CD4-positive, alpha-beta T cell treated with Interleukin-17A for 1 hour (primary cell): ENCODE data around the gene CXCL11.
A peak's percentile ranks its signal among the peaks of the same experiment; 100 is the strongest.
"Not testable (repeated sequence)": the region's sequence is repeated elsewhere in the genome, so short reads cannot be mapped to it uniquely, and the experiment has no call there.

Experiments used
- DNase-seq: peaks from one replicate; pipeline ENCODE4 v3.0.0-alpha.2; 2020

Gene CXCL11

DNA sequence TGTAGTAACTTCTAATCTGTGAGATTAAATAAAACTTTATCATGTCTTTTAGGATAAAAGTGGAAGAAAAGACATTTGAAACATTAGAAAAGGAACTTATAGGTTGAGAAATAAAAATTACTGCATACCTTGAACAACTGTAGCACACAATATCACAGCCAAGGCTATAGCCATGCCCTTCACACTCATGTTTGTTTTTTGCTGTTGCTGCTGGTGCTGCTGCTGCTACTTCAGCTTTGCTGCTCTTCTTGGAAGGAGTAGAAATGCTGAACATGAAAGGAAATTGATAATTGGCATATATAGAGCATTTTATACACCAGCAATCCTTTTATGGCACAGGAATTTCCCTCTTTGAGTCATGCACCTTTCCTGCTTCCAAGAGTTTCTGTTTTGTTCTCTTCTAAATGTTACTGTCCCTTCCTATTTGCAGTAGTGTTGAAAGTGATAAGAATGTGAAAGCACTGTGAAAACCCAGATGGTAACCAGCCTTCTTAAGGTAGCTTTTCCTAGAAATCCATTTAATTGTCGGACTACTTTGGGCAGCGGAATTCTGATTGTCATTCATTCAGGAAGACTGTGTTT is at the start of gene CXCL11:
CXCL11 (minus strand) TSS at position 272 of the 582 bp plus-strand sequence; CDS start at position 189, 83 bp downstream.
- no peak for DNase-seq

GRCh38 chr4:76084542-76084941 is 48.7 kb upstream of the CXCL11 start:
- DNase-seq = no peak

DNA sequence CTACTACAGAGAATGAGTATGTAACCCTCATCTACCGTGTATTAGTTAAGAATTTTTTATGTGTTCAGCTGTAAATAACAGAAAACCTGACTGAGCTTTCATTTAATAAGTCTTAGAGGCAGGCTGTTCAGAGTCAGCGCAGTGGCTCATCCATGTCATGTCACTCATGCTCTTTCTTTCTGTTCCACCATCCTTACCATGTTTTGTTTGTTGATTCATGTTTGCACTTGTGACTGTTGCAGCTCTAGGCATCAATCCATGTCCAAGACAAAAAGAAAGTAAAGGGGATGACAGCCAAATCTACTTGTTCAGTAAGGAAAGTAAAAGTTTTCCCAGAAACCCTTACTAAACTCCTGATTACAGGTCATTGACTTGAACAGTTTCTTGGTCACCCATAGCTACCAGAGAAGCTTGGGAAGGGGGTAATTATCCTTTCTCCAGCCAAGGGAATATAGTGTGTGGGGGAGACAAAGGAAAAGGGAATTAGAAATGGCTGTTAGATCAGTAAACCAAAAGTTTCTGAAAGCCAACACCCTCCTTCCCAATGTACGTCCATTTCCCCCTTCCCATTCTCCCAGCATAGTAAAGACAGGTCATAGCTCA is 47.6 kb upstream of the CXCL11 start:
- no peak for DNase-seq

GRCh38 chr4:76078033-76078613 is 42.3 kb upstream of the CXCL11 start:
- DNase-seq = no peak

- no peak for DNase-seq
Measured at GRCh38 chr4:76074993-76075600, 39.2 kb upstream of the CXCL11 start.

DNA sequence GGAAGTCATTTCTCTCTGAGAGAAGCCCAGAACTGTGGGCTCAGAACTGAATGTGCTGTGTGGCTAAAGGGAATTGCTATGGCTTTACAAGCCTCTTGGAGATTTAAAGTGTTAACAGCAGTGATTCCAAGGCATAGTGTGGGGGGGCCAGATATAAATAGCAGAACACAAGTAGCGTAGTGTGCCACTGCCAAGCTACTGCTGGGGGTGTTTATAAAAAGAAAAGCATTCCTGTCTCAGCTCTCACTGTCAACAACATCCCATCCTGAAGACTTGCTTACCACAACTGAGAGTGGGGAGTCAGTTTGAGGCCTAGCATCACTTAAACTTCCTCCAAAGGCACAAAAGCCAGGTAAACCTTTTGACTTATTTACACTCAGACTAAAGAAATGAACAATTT is 38.6 kb upstream of the CXCL11 start, which contains the start of gene ART3:
ART3 (plus strand) TSS at position 242 of the 400 bp plus-strand sequence. CDS start 1,181 bp downstream, outside the sequence.
- DNase-seq = no peak

DNA sequence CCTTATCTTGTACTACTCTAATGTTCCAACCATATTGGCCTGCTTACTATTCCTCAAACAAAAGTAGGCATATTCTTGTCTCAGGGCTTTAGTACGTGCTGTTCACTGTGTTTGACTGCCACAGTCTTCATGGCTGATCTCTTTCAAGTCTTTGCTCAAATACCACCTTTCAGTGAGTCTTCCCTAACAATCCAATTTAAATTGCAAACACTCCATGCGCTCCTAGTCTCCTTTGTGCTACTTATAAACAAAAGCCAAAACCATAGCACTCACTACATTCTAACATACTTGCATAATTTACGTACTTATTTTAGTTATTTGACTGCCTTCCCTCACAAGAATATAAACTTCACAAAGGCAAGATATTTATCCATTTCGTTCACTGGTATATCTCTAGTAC is 36.9 kb upstream of the CXCL11 start:
- DNase-seq = no peak

DNA sequence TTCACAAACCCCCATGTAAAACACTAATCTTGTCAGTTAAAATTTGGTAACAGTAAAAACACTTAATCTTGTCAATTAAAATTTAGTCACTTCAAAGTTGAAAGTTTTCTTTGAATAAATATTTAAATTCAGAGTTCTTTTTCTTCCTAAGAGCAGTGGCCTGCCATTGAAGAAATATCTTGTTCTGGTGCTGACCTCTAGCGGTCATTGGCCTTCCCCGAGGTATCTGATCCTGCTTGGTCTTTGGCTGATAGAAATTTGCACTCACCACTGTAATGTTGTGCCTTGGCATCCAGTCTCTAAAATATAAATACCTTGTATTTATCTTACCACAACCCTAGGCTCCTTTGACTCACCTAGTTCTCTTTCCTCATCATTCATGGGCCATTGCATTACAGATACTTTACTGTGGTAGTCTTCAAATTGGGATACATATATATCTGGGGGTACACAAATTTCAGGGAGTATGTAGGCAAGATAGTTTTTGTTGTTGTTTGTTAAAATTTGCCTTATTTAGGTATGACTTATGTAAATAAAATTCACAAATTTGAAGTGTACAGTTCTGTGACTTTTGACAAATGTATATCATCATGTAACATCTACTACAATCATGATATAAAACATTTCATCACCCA is 31.9 kb upstream of the CXCL11 start:
- peak; percentile 76 for DNase-seq

DNA sequence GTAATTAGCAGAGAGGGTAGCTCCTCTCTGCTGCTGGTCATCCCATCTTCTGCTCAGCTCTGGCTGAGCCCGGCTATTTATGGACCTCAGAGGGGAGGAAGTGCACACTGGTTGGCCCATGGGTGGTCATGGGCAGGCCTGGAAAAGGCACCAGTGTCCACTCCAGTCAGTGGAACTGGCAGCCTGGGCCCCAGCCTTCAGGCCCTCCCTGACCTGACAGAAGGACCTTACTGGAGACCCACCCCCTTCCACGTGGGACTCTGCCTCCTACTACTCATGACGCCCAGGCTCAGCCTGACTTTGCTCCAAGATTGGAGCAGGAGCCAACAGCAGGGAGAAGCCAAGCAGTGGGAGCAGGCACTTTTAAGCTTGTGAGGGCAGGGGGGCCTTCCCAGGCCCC is 30.7 kb upstream of the CXCL11 start:
- no peak for DNase-seq

- DNase-seq = no peak
Measured at GRCh38 chr4:76061982-76062381, 26.1 kb upstream of the CXCL11 start.

DNA sequence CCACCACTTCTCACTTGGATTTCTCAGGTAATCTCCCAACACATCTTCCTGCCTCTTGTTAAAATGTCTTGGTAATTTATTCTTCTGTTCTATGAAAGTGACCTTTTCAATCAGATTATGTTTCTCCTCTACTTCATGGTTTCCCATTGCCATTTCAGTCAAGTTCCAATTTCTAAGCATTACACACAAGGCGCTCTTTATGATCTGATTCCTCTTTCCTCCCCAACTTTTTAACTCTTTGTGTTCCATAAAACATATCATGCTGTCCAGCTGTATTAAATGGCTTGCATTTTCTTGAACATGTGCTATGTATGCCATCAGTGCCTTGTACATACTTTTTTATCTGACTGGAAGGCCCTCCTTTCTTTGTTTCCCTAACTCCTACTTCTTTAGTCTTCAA is 25.6 kb upstream of the CXCL11 start:
- no peak for DNase-seq

DNA sequence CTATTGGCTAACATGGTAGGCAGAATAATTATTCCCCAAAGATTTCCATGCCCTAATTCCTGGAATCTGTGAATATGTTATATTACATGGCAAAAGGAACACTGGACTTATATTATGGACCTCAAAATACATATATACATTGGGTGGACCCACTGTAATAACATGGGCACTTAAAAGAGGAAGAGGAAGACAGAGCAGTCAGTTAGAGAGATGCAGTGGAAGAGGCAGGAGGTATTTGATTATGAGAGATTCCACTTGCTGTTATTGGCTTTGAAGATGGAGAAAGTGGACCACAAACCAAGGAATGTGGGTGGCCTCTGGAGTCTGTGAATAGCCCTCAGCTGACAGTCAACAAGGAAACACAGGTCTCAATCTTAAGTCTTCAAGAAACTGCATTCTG is 24.6 kb upstream of the CXCL11 start:
- DNase-seq = no peak

DNA sequence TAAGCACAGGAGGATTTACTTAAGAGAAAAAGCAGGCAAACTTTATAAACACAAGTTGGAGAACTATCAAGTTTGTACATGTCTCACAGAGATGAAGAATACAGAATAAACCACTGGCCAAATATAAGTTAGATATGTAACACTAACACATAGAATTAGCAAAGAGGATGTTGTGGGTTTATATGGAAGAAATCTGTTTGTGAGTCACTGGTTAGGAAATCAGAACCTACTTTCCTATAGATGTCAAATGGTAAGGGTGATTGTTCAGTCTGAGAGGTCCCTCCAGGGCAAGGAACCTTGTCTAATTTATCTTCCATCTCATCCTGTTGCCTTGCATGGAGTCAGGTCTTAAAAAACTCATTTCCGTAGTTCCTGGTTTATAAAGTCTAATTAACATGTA is 23.9 kb upstream of the CXCL11 start:
- no peak for DNase-seq

DNA sequence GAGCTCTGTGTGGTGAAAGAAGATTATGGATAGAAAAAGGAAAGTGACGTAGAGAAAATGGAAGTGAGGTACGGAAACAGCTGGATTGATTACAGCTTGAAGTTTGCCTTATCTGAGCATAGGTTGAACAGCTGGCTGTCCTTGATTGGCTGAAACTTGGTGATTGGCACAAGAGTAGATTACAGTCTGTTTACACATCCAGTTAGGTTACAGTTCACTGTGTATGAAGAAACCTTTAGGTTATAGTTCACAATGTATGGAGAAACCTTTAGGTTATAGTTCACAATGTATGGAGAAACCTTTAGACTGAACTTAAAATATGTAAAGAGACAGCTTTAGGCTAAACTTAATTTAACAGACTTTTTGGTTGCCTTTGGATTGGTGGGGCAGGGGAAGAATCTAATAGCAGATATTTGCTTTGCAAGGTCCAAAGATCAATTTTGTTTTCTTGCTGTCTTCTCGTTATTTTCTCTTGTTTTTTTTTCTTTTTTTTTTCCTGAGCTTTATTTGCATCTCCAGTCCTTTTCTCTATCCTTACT is 23.1 kb upstream of the CXCL11 start:
- no peak for DNase-seq

DNA sequence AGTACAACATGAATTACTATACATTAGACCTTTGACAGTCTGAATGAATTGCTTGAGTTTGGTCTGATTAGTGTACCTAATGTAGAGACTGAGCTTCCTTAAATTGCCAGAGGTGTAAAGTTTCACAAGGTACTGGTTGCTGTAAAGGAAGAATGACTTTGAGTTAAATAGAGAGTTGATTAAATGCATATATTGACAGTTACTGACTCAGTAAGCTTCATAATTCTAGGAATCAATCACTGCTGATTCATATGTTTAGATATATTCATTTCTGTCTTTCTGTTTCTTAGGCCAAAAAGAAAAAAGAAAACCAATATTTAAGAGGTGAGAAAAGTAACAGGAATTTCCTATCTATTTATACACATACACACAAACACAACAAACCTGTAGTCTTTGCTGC is 22.4 kb upstream of the CXCL11 start:
- DNase-seq = no peak

- no peak for DNase-seq
Measured at GRCh38 chr4:76055421-76055820, 19.6 kb upstream of the CXCL11 start.

DNA sequence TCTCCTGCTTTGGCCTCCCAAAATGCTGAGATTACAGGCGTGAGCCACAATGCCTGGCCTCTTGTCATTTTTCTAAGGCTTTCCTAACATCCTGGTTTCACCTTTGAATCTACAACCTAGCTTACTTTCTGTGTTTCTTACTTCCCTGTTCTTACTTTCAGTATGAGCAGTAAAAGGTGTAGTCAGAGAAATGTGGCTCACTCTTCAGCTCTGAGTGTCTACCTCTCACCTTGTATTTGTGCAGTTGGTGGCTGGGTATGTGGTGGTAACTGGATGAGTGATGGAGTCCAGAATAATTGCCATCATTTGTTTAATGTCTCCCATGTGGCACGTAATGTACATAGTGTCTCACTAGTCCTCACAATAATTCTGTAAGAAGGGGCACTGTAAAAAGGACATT is 19.1 kb upstream of the CXCL11 start:
- no peak for DNase-seq

DNA sequence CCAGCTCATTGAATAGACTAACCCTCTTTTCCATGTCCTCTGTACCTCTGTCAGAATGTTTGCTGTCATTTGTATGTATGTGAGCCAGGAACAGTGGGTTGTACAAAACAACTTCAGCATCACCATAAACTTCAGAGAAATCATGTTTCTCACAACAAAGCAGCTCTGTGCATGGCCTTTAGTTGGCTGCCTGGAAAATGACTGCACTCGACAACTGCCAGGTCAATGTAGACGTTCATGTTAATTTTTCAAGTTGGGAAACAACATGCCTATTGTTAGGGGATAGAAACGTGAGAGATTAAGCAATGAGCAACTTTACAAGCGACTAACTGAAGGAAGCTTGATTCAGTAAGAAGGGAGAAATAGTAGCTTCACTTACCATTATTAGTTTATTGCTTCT is 17.9 kb upstream of the CXCL11 start:
- no peak for DNase-seq

- not testable (repeated sequence) for DNase-seq
Measured at GRCh38 chr4:76050560-76051050, 14.7 kb upstream of the CXCL11 start.

DNA sequence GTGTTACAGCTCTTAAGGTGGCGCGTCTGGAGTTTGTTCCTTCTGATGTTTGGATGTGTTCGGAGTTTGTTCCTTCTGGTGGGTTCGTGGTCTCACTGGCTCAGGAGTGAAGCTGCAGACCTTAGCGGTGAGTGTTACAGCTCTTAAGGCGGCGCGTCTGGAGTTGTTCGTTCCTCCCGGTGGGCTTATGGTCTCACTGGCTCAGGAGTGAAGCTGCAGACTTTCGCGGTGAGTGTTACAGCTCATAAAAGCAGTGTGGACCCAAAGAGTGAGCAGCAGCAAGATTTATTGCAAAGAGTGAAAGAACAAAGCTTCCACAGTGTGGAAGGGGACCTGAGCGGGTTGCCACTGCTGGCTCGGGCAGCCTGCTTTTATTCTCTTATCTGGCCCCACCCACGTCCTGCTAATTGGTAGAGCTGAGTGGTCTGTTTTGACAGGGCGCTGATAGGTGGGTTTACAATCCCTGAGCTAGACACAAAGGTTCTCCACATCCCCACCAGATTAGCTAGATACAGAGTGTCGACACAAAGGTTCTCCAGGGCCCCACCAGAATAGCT is 14.1 kb upstream of the CXCL11 start:
- not testable (repeated sequence) for DNase-seq

DNA sequence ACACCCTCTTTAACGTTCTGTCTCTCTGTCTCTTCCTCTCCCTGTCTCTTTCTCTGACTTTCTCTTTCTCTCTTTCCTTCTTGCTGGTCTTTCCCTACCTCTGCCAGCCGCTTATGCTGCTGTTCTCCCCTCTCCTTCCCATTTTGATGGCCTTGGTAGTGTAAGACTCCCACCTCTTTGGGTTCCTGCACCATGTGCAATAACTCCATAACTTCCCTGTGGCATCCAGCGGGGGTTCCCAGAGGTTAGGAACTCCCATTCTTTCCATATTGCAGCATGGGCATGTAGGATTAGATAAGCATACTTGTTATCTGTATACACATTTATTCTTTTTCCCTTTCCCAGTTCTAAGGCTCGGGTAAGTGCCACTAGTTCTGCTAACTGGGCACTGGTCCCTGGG is 8.8 kb upstream of the CXCL11 start:
- not testable (repeated sequence) for DNase-seq

DNA sequence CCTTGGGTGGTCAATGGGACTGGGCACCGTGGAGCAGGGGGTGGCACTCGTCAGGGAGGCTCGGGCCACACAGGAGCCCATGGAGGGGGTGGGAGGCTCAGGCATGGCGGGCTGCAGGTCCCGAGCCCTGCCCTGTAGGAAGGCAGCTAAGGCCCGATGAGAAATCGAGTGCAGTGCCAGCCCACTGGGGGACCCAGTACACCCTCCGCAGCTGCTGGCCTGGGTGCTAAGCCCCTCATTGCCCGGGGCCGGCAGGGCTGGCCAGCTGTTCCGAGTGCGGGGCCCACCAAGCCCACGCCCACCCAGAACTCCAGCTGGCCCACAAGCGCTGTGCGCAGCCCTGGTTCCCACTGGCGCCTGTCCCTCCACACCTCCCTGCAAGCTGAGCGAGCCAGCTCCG is 7.4 kb upstream of the CXCL11 start:
- DNase-seq = not testable (repeated sequence)
